IPS-NIHi7 (cell line): ENCODE data around the gene CFAP20DC.
"Not testable (repeated sequence)": the region's sequence is repeated elsewhere in the genome, so short reads cannot be mapped to it uniquely, and the experiment has no call there.

Source experiments
- DNase-seq: peaks from one replicate; pipeline ENCODE4 v3.0.0; 2012; ENCODE audit warnings: mixed read lengths; ENCODE audit errors: extremely low spot score

The CFAP20DC gene

DNA sequence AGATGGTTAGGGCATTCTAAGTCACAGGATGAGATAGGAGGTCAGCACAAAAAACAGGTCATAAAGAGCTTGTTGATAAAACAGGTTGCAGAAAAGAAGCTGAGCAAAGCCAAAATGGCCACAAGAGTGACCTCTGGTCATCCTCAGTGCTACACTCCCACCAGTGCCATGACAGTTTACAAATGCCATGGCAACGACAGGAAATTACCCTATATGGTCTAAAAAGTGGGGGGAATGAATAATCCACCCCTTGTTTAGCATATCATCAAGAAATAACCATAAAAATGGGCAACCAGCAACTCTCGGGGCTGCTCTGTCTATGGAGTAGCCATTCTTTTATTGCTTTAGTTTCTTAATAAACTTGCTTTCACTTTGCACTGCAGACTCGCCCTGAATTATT is 353.0 kb downstream of the CFAP20DC start:
- not testable (repeated sequence) for DNase-seq

DNA sequence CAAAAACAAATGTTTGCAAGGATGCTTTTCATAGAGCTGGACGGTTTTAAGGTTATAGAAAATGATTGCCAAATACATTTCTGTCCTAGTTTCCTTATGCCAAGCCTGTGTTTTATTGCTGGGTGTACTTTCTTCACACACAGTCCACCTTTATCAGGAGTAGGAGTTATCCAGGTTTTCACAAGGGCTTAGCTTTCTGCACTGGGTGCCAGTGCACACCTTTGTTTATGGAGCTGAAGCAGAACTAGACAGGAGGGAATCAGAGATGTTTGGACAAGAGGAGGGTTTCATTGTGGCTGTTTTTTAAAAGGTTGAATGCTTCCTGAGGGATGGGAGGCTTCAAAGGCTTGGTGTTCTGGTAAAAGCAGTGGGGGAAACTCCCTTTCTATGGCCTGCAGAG is 353.7 kb downstream of the CFAP20DC start:
- no peak for DNase-seq

DNA sequence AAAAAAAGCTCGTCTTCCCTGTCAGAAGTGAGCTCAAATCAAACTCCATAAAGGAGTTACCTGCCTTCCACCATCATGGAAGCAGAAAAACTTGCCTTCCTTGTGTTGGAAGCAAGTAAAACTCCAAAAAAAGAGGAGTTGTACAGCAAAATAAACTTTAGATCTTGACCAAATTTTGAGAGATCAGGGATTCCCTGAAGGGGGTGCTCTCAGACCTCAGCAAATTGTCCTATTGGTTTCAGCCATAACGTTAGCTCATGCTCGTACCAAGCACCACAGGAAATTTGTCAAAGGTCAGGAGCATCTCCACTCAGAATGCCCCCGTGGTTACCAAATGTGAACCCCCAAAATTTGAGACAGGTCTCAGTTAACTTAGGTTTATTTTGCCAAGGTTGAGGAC is 354.5 kb downstream of the CFAP20DC start:
- DNase-seq = not testable (repeated sequence)

DNA sequence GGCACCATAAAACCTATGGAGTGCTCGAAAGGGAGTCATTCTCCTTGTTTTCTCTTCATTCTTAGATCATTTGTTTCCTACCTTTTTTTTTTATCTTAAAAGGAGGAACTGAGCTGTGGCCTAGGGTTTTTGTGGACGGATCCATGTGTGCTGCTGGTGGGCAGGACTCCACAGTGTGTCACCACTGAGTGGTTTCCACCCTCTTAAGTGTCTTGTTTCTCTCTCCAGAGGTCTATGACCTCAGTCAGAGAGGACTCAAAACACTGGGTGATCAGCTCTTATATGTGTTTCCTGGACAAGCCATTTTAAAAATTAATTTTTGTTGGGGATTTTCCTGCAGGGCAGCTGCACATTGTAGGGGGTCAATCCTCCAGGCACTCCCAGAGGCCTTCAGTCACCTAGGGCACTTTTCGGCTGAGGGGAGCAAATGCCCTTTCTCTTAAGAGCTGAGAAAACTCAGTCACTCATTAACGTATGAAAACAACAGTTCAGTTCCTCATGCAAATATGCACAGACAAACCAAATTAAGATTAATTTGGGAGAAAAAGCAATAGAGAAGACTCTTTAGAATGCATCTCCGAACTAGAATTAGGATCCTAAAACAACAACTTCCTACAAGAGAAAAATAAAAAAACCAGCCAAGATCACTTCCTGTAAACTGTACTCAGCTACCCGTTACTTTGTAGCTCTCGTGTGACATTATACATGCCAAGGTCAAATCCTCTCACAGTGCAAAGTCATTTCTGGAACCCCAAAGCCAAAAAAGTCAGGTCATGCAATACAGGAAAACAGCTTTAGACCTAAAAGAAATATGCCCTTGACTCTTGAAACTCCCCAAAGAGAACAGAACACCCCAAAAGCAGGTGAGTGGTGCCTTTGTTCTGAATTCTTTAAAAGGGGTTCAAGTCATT is 355.6 kb downstream of the CFAP20DC start:
- DNase-seq = no peak

DNA sequence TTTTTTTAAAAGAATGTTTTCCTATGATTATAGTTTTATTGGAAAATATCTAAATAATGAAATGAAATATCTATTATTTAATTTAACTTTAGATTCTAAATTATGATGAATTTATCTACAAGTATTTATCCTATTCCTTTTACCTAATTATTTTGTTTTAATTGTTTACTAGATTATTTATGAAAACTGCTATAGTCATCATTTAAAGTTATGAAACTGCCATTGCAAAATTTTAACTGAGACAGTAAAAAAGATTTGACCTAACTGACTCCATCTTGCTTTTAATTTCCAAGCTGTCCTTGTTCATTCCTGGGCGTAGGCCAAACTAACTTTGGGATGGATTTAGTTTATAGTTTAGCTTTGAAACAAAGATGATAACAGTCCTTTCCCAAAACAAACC is 357.3 kb downstream of the CFAP20DC start:
- DNase-seq = no peak
